Measurements from ENCODE around the gene CD4. TPM values are rescaled to one million over a fixed set of nuclear protein-coding genes. Genes with fewer than 3 reads are reported as not detected.
"Not testable (repeated sequence)": the region's sequence is repeated elsewhere in the genome, so short reads cannot be mapped to it uniquely, and the experiment has no call there.

Gene CD4
- total RNA-seq, result 100 to 1,000 TPM; 219 to 227 TPM

DNA sequence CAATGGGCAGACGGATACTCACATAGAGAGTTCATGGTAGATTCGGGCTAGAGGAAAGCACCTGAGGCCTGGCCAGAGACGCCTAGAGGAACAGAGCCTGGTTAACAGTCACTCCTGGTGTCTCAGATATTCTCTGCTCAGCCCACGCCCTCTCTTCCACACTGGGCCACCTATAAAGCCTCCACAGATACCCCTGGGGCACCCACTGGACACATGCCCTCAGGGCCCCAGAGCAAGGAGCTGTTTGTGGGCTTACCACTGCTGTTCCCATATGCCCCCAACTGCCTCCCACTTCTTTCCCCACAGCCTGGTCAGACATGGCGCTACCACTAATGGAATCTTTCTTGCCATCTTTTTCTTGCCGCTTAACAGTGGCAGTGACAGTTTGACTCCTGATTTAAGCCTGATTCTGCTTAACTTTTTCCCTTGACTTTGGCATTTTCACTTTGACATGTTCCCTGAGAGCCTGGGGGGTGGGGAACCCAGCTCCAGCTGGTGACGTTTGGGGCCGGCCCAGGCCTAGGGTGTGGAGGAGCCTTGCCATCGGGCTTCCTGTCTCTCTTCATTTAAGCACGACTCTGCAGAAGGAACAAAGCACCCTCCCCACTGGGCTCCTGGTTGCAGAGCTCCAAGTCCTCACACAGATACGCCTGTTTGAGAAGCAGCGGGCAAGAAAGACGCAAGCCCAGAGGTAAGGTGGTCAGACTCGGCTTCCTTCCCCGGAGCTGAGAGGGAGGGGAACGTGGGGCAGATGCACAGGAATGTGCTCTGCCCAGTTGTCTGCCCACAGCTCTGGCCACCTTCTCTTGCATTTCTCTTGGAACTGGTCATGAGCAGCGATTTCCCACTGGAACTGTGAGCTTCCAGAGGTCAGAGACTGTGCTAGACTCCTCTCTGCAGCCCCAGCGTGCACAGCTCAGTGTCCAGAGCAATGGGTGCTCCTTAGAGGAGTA is at the start of gene CD4:
Gene CD4, plus strand, starts transcription at position 557 of the 953 bp plus-strand sequence. CDS start 10,611 bp downstream, outside the sequence.
- Mint-ChIP-seq H3K36me3 (ENCODE audit: low read depth) (peaks cover 16% of the 10 kb centered on the region), H3K9me3 (no peaks in the 10 kb centered on the region), H3K27ac (peak within 1 kb of the TSS; percentile 95), H3K4me3 (peak within 1 kb of the TSS; percentile 95), H3K4me1 (peaks cover 60% of the 10 kb centered on the region), H3K27me3 (no peaks in the 10 kb centered on the region)
- ChIA-PET CTCF (interaction anchor here (1.0 to 3.1 kb wide), 12 partner anchors 10 to 219 kb away, joined by 3 to 23 read pairs (median 4); partner anchors contain the start of genes MLF2 and P3H3), POLR2A (interaction anchor here (0.7 to 1.1 kb wide), 4 partner anchors 9 to 100 kb away, joined by 3 to 6 read pairs (median 4); partner anchors contain the start of genes SPSB2 and ZNF384)
- peak; percentile 85 for DNase-seq

DNA sequence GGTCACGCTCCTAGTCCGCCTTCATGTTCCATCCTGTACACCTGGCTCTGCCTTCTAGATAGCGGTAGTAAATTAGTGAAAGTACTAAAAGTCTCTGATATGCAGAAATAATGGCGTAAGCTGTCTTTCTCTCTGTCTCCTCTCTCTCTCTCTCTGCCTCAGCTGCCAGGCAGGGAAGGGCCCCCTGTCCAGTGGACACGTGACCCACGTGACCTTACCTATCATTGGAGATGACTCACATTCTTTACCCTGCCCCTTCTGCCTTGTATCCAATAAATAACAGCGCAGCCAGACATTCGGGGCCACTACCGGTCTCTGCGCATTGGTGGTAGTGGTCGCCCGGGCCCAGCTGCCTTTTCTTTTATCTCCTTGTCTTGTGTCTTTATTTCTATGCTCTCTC is 47.2 kb upstream of the CD4 start:
- H3K27ac Mint-ChIP-seq, POLR2A ChIA-PET, H3K27me3 Mint-ChIP-seq, DNase-seq, H3K4me3 Mint-ChIP-seq, H3K9me3 Mint-ChIP-seq: not testable (repeated sequence)
- CTCF ChIA-PET, result interaction anchor here (1.2 to 3.9 kb wide), 2 partner anchors 11 to 18 kb away, joined by 3 to 19 read pairs; partner anchors contain the start of genes COPS7A and MLF2
- peaks cover 23% of the 10 kb centered on the region for H3K4me1 Mint-ChIP-seq
- peaks cover 15% of the 10 kb centered on the region for H3K36me3 Mint-ChIP-seq (ENCODE audit: low read depth)

DNA sequence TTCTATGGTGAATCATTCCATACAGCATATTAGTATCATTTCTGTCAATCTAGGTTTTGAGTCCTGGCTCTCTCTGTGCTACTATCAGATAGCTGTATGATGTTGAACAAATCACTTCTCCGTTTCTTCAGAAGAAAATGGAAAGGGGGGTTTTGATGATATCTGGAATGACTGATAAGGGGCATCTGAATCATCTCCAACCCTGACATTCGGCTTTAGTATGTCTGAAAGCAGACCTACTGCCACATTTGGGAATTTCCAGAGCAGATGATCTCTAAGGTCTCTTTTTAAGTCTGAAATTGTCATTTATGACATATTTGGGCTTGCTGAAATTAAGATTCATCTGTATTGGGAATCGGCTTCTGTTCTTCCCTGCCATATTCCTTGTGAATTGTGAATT is 46.5 kb upstream of the CD4 start:
- CTCF ChIA-PET, result interaction anchor here (1.2 to 3.9 kb wide), 3 partner anchors 10 to 92 kb away, joined by 3 to 19 read pairs (median 3); partner anchors contain the start of genes COPS7A and MLF2
- no peak for DNase-seq
- Mint-ChIP-seq H3K36me3 (ENCODE audit: low read depth) (peaks cover 23% of the 10 kb centered on the region), H3K27me3 (no peaks in the 10 kb centered on the region), H3K27ac (no peak overlapping the region), H3K4me3 (no peak overlapping the region), H3K4me1 (peaks cover 24% of the 10 kb centered on the region), H3K9me3 (peaks cover 4% of the 10 kb centered on the region)
- POLR2A ChIA-PET, result no interaction called here

DNA sequence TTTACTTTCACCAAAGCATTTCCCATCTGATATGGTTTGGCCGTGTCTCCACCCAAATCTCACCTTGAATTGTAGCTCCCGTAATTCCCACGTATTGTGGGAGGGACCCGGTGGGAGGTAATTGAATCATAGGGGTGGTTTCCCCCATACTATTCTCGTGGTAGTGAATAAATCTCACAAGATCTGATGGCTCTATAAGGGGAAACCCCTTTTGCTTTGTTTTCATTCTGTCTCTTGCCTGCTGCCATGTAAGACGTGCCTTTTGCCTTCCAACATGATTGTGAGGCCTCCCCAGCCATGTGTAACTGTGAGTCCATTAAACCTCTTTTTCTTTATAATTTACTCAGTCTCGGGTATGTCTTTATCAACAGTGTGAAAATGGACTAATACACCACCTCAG is 46.0 kb upstream of the CD4 start:
- CTCF ChIA-PET, result interaction anchor here (1.2 to 3.9 kb wide), 4 partner anchors 10 to 92 kb away, joined by 3 to 19 read pairs (median 4); partner anchors contain the start of genes COPS7A and MLF2
- Mint-ChIP-seq H3K4me1 (peaks cover 24% of the 10 kb centered on the region), H3K36me3 (ENCODE audit: low read depth) (peaks cover 27% of the 10 kb centered on the region)
- DNase-seq, H3K27me3 Mint-ChIP-seq, H3K4me3 Mint-ChIP-seq, POLR2A ChIA-PET, H3K9me3 Mint-ChIP-seq, H3K27ac Mint-ChIP-seq: not testable (repeated sequence)

DNA sequence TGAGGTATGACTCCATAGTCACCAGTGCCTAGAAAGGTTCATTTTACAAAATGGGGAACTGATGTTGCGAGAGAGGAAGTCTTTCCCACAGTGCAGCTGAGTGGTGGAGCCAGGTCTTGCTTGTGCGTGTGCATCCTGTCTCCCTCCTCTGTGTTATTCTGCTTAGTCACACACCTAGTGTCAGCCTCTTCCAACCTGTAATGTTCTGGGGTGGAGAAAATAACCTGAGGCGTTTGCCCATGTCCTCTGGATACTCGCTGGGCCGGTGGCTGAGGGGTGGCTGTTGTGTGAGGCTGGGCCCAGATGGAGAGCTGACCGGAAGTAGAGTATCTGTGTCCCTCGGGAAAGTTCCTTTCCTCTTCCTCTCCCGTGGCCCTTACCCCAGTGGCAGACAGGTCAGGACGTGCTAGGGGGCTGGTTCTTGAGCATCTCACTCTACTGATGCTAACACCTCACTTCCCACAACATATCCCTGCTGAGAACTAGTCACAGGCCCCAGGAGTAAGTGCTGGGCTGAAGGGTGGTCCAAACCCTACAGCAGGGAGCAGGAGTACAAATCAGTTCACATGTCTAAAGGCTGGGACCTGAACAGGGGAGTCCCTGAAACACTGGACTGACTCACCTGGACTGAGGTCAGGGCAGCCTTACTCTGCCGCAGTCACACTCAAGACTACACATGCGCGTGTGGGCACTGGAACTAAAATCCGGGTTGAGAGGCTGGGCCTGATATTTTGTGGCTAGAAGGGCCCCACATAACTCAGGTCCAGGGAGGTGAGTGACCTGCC is 43.4 kb upstream of the CD4 start:
- H3K27me3 Mint-ChIP-seq, result no peaks in the 10 kb centered on the region
- H3K36me3 Mint-ChIP-seq (ENCODE audit: low read depth), result peaks cover 40% of the 10 kb centered on the region
- peaks cover 4% of the 10 kb centered on the region for H3K9me3 Mint-ChIP-seq
- peak; percentile 54 for DNase-seq
- H3K4me1 Mint-ChIP-seq, result peaks cover 26% of the 10 kb centered on the region
- H3K4me3 Mint-ChIP-seq, result no peak overlapping the region
- ChIA-PET CTCF (interaction anchor here (0.5 to 3.9 kb wide), 7 partner anchors 7 to 524 kb away, joined by 3 to 19 read pairs (median 4); partner anchors contain the start of gene MLF2), POLR2A (interaction anchor here (0.6 kb wide), 2 partner anchors 107 to 136 kb away, joined by 3 to 6 read pairs; no protein-coding TSS in a partner anchor)
- H3K27ac Mint-ChIP-seq, result peak overlapping the region; percentile 95

DNA sequence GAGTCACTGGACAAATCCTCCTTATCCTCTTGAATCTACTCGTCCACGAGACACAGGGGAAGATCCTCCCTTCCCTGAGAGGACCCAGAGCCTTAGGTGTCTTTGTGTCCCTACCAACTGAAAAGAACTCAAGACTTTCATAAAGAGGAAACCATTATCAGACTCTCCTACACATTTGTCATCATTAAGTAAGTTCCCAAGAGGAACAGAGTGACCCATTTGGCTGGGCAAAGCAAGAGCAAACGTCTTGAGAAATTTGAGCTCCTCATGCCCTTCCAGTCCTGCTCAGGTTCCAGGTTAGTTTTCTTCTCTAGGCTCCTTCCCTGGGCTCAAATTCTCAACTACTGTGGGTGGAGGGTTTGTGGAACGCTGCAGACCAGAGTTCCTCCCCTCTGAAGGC is 42.1 kb upstream of the CD4 start:
- Mint-ChIP-seq H3K27ac (peak overlapping the region; percentile 78), H3K27me3 (no peaks in the 10 kb centered on the region), H3K9me3 (peaks cover 4% of the 10 kb centered on the region), H3K4me1 (peaks cover 39% of the 10 kb centered on the region), H3K36me3 (ENCODE audit: low read depth) (peaks cover 45% of the 10 kb centered on the region), H3K4me3 (no peak overlapping the region)
- CTCF ChIA-PET, result interaction anchor here (0.6 to 0.9 kb wide), 3 partner anchors 11 to 127 kb away, joined by 3 to 4 read pairs (median 3); no protein-coding TSS in a partner anchor
- POLR2A ChIA-PET, result no interaction called here
- DNase-seq, result no peak

DNA sequence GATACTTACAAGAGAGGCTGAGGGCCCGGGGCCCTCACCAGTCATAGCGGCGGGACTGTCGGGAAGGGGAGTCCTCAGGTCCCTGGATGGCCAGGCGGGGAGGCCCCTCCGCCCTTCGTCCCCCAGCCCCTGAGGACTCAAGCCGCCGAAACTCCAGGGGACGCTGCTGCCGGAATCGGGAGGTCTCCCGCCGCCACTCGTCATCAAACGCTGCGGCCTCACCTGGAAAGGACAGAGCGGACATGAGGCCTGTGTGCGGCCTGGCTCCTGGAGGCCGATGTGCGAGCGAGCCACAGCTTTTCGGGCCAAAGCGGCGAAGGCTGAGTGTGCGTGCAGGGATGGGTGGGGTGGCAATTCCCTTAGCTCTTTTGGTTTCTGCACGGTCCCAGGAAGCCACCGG is 40.6 kb upstream of the CD4 start:
- no peaks in the 10 kb centered on the region for H3K27me3 Mint-ChIP-seq
- ChIA-PET CTCF (interaction anchor here (1.4 kb wide), 1 partner anchor 20 kb away, joined by 3 read pairs; no protein-coding TSS in a partner anchor), POLR2A (no interaction called here)
- H3K4me1 Mint-ChIP-seq, result peaks cover 45% of the 10 kb centered on the region
- H3K36me3 Mint-ChIP-seq (ENCODE audit: low read depth), result peaks cover 46% of the 10 kb centered on the region
- H3K27ac Mint-ChIP-seq, result no peak overlapping the region
- no peak for DNase-seq
- peaks cover 4% of the 10 kb centered on the region for H3K9me3 Mint-ChIP-seq
- no peak overlapping the region for H3K4me3 Mint-ChIP-seq

DNA sequence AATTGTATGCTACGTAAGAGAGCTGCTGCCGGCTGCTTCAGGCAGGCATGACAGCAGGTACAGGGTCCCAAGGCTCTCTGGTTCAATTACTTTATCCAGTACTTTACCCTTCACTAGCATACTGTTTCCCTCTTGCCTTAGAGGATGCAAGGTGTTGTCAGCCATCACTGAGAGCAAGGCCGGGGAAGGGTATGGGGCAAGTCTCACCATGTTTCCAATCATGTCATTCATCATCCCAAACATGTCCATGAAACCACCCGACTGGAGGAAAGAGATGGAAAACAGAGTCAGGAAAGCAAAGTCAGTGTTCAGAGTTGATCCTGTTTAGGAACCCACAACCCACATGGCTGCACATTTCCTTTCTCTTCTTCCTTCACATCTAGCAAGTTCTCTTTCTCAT is 38.8 kb upstream of the CD4 start:
- CTCF ChIA-PET, result interaction anchor here (4.3 to 4.7 kb wide), 2 partner anchors 18 to 26 kb away, joined by 33 to 77 read pairs; partner anchors contain the start of genes COPS7A, LAG3 and PTMS
- H3K27ac Mint-ChIP-seq, result no peak overlapping the region
- no peak overlapping the region for H3K4me3 Mint-ChIP-seq
- POLR2A ChIA-PET, result no interaction called here
- H3K4me1 Mint-ChIP-seq, result peaks cover 36% of the 10 kb centered on the region
- H3K36me3 Mint-ChIP-seq (ENCODE audit: low read depth), result peaks cover 38% of the 10 kb centered on the region
- H3K27me3 Mint-ChIP-seq, result no peaks in the 10 kb centered on the region
- DNase-seq, result no peak
- no peaks in the 10 kb centered on the region for H3K9me3 Mint-ChIP-seq

DNA sequence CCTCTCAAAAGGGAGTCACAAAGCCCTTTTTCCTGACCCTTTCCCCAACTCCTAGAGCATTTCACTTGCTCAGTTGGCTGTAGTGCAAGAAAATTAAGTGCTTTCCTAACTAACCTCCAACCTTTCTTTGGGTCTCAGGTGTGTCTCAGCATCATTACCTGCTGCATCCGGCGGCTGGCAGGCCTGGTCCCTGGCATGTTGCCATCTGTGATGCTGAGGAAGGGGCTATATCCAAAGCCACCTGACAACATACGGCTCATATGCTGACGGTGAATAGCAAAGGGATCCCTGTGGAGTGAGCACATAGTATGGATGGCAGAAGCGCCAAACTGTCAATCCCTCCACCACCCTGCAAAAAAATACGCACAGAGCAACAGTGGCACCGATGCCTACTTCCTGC is 37.6 kb upstream of the CD4 start:
- ChIA-PET POLR2A (interaction anchor here (0.5 kb wide), 1 partner anchor 270 kb away, joined by 4 read pairs; no protein-coding TSS in a partner anchor), CTCF (interaction anchor here (0.6 to 4.8 kb wide), 14 partner anchors 8 to 124 kb away, joined by 3 to 77 read pairs (median 14); partner anchors contain the start of genes COPS7A, LAG3 and PTMS)
- Mint-ChIP-seq H3K4me1 (peaks cover 25% of the 10 kb centered on the region), H3K9me3 (no peaks in the 10 kb centered on the region), H3K36me3 (ENCODE audit: low read depth) (peaks cover 34% of the 10 kb centered on the region), H3K4me3 (peak overlapping the region; percentile 89), H3K27ac (peak overlapping the region; percentile 98), H3K27me3 (no peaks in the 10 kb centered on the region)
- no peak for DNase-seq

DNA sequence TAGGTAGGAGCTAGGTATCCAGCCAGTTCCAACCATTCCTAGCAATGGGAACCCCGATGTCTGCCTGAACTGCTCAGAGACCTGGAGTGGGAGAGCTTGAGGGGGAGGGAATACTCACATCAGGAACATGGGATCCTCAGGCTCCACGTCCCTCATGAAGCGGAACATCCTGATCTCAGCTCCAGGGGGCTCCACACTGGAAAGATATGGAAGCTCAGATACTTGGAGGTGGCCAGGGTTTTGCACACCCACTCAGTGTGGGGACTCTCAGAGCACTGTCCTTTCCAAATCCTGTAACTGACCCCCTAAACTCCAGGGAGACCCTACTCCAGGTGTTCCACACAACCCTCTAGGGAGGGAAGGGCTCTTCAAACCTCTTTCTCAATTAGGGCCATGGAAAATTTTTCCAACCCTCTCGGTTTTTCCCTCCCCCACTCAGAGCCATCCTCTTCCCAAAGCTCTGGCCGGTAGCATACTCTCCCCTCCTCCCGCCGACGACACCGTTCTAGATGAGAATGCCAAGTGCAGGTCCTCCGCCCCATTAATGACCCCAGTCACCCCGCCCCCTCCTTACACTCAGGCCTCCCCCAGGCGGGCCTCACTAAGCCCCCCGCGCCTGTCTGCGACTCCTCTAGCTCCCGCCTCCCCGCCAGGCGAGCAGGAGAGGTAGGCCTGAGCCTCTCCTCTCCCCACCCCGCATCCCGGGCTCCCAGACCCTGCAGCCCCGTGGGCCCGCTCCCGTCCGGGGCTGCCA is 37.0 kb upstream of the CD4 start:
- H3K9me3 Mint-ChIP-seq, result no peaks in the 10 kb centered on the region
- H3K36me3 Mint-ChIP-seq (ENCODE audit: low read depth), result peaks cover 29% of the 10 kb centered on the region

More for the DNA sequence above, 37.0 kb upstream of the CD4 start:
- Mint-ChIP-seq H3K27ac (peak overlapping the region; percentile 98), H3K4me3 (peak overlapping the region; percentile 89), H3K4me1 (peaks cover 25% of the 10 kb centered on the region), H3K27me3 (no peaks in the 10 kb centered on the region)
- DNase-seq, result peak; percentile 39
- ChIA-PET CTCF (interaction anchor here (0.6 to 4.8 kb wide), 35 partner anchors 9 to 1242 kb away, joined by 3 to 77 read pairs (median 9); partner anchors contain the start of genes CD4, COPS7A, GPR162 and LAG3), POLR2A (interaction anchor here (0.5 to 2.1 kb wide), 3 partner anchors 78 to 269 kb away, joined by 3 to 5 read pairs (median 4); partner anchors contain the start of gene USP5)
